HG02973 (cell line): ENCODE data around the gene NTPCR.

ENCODE experiments used
- ATAC-seq: cut with Tn5 transposase; IDR thresholded peaks from one replicate; pipeline ENCODE4 v1.9.1; 2021; ENCODE audit warnings: moderate library complexity; ENCODE audit not compliant: unreplicated experiment

The NTPCR gene

GRCh38 chr1:233005156-233005555, 54.7 kb downstream of the NTPCR start:
- no peak for ATAC-seq

- no peak for ATAC-seq
Measured at GRCh38 chr1:233005703-233006102, 55.3 kb downstream of the NTPCR start.

GRCh38 chr1:233006108-233006507, 55.7 kb downstream of the NTPCR start:
- ATAC-seq, result no peak

GRCh38 chr1:233006541-233006973, 56.1 kb downstream of the NTPCR start:
- ATAC-seq, result no peak

GRCh38 chr1:233010146-233010545, 59.7 kb downstream of the NTPCR start:
- no peak for ATAC-seq

GRCh38 chr1:233012021-233012420, 61.6 kb downstream of the NTPCR start:
- no peak for ATAC-seq

- no peak for ATAC-seq
Measured at GRCh38 chr1:233015965-233016364, 65.6 kb downstream of the NTPCR start.

GRCh38 chr1:233016798-233017197, 66.4 kb downstream of the NTPCR start:
- no peak for ATAC-seq

- ATAC-seq, result no peak
Measured at GRCh38 chr1:233019083-233019482, 68.7 kb downstream of the NTPCR start.

- ATAC-seq, result no peak
Measured at GRCh38 chr1:233019778-233020325, 69.4 kb downstream of the NTPCR start.

GRCh38 chr1:233020426-233020825, 70.0 kb downstream of the NTPCR start:
- no peak for ATAC-seq

- ATAC-seq, result no peak
Measured at GRCh38 chr1:233022246-233022645, 71.8 kb downstream of the NTPCR start.

- no peak for ATAC-seq
Measured at GRCh38 chr1:233024199-233024598, 73.8 kb downstream of the NTPCR start.

GRCh38 chr1:233025157-233025556, 74.7 kb downstream of the NTPCR start:
- ATAC-seq, result no peak

GRCh38 chr1:233025567-233025966, 75.2 kb downstream of the NTPCR start:
- ATAC-seq, result no peak

- ATAC-seq, result no peak
Measured at GRCh38 chr1:233027046-233027445, 76.6 kb downstream of the NTPCR start.

- ATAC-seq, result no peak
Measured at GRCh38 chr1:233031521-233031920, 81.1 kb downstream of the NTPCR start.

GRCh38 chr1:233032916-233033315, 82.5 kb downstream of the NTPCR start:
- ATAC-seq, result no peak

GRCh38 chr1:233033361-233033760, 83.0 kb downstream of the NTPCR start:
- ATAC-seq, result no peak
